HG02840 (cell line): Measurements from ENCODE around the gene FAM151B.

Experiments used
- ATAC-seq: cut with Tn5 transposase; IDR thresholded peaks from one replicate; pipeline ENCODE4 v1.9.1; 2021; ENCODE audit warnings: mild to moderate bottlenecking, moderate library complexity, moderate number of reproducible peaks; ENCODE audit not compliant: unreplicated experiment, low FRiP score

Gene FAM151B

GRCh38 chr5:80502800-80503199 lies 14.9 kb downstream of the FAM151B start:
- ATAC-seq, result no peak

DNA sequence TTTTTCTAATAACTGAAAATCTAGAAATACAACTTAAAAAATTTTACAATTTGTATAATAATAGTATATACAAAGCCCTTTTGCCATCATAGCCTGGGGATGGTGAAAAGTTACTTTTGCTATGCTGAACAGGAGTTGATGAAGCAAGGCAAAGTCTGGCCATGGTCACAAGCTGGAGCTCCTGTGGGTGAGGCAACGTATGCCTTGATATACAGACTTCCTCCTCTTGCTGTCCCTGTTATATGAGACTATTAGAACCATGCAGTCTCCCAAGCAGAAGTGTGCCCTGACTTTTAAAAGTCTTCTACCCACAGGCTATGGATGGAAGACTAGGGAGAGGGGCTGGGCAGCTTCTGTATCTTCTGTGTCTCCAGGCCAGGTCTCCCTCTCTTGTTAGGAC lies 15.7 kb downstream of the FAM151B start:
- no peak for ATAC-seq

DNA sequence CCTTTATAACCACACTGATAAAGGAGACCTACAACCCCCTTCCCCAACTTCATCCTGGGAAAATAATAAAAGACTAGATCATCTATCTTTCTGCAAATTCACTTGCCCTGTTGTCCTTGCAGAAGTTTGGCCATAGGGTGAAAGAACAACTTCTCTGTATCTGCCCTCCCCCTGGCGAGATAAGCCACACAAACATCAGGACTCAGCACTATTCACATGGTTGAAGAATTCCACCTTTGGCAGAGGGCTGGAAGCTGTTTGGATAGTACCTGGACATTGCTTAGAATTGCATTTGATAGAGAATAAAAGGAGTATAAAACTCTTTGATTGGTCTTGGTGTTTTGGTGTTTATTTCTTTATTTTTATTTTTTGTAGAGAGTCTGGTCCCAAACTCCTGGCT lies 16.9 kb downstream of the FAM151B start:
- ATAC-seq, result no peak

DNA sequence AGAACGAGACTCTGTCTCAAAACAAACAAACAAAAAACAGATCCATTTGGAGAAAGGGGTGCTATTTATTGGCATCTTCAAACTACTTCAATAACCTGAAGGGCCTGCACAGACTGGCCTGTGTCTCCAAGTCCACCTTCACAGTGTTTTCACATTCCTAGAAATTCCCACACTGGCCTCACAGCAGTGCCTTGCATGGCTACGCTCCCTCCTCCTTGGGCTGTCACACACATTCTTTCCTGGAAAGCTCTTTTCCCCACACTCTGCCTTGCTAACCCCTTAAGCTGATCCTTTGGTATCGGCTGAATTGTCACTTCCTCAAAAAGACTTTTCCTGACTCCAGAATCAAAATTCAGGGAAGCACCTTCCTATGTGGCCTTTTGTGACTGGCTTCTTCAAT lies 19.8 kb downstream of the FAM151B start:
- no peak for ATAC-seq

DNA sequence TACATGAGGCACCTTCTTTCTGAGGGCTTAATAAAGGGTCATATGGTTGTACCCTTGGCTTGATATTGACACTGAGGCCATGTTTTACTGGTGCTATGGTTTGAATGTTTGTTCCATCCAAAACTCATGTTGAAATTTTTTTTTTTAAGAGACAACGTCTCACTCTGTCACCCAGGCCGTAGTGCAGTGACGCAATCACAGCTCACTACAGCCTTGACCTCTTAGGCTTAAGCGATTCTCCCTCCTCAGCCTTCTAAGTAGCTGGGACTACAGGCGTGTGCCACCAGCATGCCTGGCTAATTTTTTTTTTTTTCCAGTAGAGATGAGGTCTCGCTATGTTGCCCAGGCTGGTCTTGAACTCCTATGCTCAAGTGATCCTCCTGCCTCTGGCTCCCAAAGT lies 20.9 kb downstream of the FAM151B start:
- ATAC-seq, result no peak

DNA sequence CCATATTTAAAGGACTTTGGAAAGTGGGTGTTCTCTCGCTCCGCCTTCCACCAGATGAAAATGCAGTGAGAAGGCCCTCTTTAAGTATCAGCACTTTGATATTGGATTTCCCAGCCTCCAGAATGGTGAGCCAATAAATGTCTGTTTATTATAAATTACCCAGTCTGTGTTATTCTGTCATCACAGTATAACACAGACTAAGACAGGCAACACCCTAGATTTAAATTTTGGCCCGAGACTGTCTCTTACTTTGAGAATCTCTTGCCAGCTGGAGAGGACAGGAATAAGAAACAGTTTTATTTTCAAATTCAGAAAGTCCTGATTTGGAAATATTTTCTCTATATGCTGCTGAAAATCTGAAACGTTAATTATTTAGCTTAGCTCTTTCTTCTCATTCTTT lies 21.5 kb downstream of the FAM151B start:
- ATAC-seq, result no peak

DNA sequence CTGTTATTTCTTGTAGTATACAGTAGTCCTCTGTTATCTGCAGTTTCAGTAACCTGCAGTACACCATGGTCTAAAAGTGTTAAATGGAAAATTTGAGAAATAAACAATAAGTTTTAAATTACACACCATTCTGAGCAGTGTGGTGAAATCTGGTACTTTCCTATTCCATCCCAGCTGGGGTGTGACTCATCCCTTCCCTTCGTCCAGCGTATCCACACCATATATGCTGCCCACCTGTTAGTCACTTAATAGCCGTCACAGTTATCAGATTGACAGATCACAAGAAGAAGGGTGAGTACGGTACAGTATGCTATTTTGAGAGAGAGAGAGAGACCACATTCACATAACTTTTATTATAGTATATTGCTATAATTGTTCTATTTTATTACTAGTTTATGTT lies 28.9 kb downstream of the FAM151B start:
- no peak for ATAC-seq

- no peak for ATAC-seq
These were observed 52.8 kb downstream of the FAM151B start for GRCh38 chr5:80540691-80541090.

GRCh38 chr5:80541392-80541791 lies 53.5 kb downstream of the FAM151B start:
- no peak for ATAC-seq

DNA sequence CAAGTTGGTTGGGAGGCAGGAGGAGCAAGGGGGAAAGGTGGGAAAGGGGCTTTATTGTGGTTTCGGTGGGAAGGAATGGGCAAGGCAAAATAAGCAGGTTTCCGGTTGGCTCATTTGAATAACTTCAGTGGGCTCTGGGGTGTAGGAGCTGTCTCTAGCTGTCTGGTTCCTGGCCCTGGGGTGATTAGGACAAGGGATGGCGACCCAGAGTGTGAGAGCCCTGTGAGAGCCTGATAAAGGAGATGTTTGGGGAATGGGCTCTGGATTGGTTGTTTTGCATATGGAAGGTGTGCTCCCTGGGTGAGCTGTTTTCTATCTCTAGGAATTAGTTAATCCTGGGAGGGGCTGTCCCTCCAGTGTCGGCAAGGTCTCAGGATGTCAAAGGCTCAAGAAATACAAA lies 66.7 kb downstream of the FAM151B start:
- no peak for ATAC-seq

DNA sequence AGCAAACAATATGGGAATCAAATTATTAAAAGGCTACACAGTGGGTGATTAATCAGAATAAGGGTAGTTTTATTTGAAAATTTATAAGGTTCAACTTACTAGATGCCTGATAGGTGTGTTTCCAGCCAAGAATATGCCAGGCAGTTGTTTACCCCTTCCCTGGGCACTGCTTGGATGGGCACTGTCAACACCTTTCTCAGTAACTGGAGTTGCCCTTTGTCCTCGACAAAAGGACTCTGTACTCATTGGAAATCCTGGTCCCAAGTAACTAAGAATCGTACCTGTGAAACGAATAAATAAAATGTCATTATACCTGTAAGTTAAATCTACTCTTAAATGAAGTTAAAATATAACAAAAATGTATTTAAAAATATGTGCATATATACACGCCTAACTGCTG lies 67.2 kb downstream of the FAM151B start:
- no peak for ATAC-seq

DNA sequence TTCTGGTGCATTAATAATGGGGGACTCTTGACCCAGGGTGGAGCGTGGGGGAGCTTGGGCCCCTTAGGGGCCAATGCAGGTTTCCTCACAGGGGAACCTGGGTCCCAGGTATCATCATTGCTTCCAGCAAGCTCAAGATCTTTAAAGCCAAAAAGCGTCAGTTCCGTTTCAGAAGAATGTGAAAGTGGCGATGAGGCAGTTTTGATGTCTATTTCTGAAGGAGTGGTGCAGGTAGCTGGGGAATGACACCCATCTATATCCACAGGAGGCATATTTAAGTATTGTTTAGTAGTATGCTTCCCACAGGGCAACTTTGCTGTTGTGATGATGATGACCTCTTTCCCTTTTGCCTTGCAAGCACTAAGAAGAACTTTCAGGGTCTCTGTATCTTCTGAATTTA lies 71.3 kb downstream of the FAM151B start:
- no peak for ATAC-seq

GRCh38 chr5:80565330-80565729 lies 77.4 kb downstream of the FAM151B start:
- no peak for ATAC-seq

GRCh38 chr5:80566711-80567259 lies 78.9 kb downstream of the FAM151B start:
- ATAC-seq, result no peak

DNA sequence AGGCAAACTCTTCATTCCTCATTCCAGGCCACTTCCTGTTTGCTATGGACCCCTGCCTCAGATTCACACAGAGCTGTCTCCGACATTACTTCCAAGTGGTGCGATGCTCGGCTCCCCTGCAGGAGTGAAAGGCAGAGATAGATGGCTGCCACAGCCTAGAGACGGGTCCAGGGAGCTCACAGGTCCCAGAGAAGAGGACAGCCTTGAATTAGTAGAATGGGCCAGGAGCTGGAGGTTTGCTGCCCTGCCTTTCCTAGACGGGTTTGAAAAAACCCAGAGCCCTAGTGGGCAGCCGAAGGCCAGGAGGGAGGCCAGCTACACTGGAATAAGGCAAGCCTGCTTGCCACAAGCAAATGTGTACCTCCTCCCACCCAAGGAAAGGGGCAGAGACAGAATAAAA lies 80.4 kb downstream of the FAM151B start:
- ATAC-seq, result no peak

GRCh38 chr5:80569086-80569960 lies 81.4 kb downstream of the FAM151B start:
- no peak for ATAC-seq

GRCh38 chr5:80569961-80570786 lies 82.3 kb downstream of the FAM151B start, which contains the start of gene ANKRD34B:
TSS of gene ANKRD34B (minus strand) at chr5:80570280. CDS start at chr5:80560019, 10,261 bp downstream.
- no peak for ATAC-seq

GRCh38 chr5:80573062-80573461 lies 85.2 kb downstream of the FAM151B start:
- ATAC-seq, result no peak

DNA sequence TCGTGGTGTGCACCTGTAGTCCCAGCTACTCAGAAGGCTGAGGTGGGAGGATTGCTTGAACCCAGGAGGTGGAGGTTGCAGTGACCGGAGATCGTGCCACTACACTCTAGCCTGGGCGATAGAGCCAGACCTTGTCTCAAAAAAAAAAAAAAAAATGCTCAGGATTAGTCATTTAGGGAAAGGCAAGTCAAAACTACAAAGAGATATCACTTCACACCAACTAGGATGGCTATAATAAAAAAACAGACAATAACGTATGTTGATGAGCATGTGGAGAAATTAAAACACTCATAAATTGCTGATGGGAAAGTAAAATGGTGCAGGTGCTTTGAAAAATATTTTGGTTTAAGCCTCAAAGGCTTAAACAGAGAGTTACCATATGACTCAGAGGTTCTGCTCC lies 88.5 kb downstream of the FAM151B start:
- no peak for ATAC-seq

DNA sequence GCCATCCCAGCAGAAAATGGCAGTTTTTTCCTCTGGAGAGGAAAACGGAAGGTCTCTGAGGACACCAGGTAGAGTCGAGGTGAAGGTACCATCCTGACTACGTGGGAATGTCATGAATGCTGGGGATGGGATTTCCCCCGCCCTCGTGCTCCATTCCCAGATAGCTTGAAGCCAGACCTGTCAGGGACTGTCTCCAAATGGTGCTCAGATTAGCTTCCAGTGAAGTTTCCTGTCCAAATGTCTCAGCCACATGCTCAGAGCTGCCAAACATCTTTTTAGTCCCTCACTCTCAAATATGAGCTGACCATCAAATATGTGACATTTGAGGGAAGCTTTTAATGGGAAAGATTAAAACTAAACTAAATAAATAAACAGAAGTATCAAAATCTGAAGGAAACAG lies 89.8 kb downstream of the FAM151B start:
- ATAC-seq, result no peak

GRCh38 chr5:80579050-80579449 lies 91.2 kb downstream of the FAM151B start:
- ATAC-seq, result no peak
